OCI-LY1 (cell line): ENCODE results near the gene SCNN1B.

Experiments used
- H2AFZ ChIP-seq: fragments of 200-600 bp; sonication (generic), shearing (Covaris generic); 2 replicates; pipeline ENCODE4 v1.6.0; 2014; ENCODE audit warnings: antibody characterized with exemption, mild to moderate bottlenecking, low read length
- H3F3A ChIP-seq: fragments of 200-600 bp; sonication (generic), shearing (Covaris generic); 2 replicates; pipeline ENCODE4 v1.6.0; 2014; ENCODE audit warnings: mild to moderate bottlenecking, antibody characterized with exemption, low read length, moderate library complexity; ENCODE audit not compliant: insufficient read depth
- H3K27ac ChIP-seq: fragments of 200-600 bp; sonication (generic); 2 replicates; pipeline ENCODE4 v1.5.1; 2014; ENCODE audit warnings: low read length, mixed run types, mild to moderate bottlenecking, low read depth; ENCODE audit not compliant: poor library complexity, severe bottlenecking
- H3K27me3 ChIP-seq: fragments of 200-600 bp; sonication (generic); 2 replicates; pipeline ENCODE4 v1.6.0; 2014; ENCODE audit warnings: antibody characterized with exemption, mild to moderate bottlenecking, low read length, moderate library complexity; ENCODE audit not compliant: insufficient read depth
- H3K36me3 ChIP-seq: fragments of 200-600 bp; sonication (generic); 2 replicates; pipeline ENCODE4 v1.6.1; 2014; ENCODE audit warnings: mild to moderate bottlenecking, antibody characterized with exemption, low read length, moderate library complexity, mixed read lengths; ENCODE audit not compliant: insufficient read depth
- H3K4me1 ChIP-seq: fragments of 200-600 bp; sonication (generic); 2 replicates; pipeline ENCODE4 v1.5.1; 2014; ENCODE audit warnings: mild to moderate bottlenecking, low read length, moderate library complexity; ENCODE audit not compliant: insufficient read depth, severe bottlenecking
- H3K4me2 ChIP-seq: fragments of 200-600 bp; sonication (generic), shearing (Covaris generic); 2 replicates; pipeline ENCODE4 v1.6.1; 2014; ENCODE audit warnings: low read length
- H3K4me3 ChIP-seq: fragments of 200-600 bp; sonication (generic); 2 replicates; pipeline ENCODE4 v1.5.1; 2014; ENCODE audit warnings: low read length, low read depth, mild to moderate bottlenecking, mixed read lengths; ENCODE audit not compliant: poor library complexity, severe bottlenecking
- H3K79me2 ChIP-seq: fragments of 200-600 bp; shearing (Covaris generic); 2 replicates; pipeline ENCODE4 v1.6.1; 2016; ENCODE audit warnings: mixed run types, low read length, mixed read lengths; ENCODE audit not compliant: insufficient read depth
- H3K9ac ChIP-seq: fragments of 200-600 bp; sonication (generic), shearing (Covaris generic); 2 replicates; pipeline ENCODE4 v1.6.1; 2014; ENCODE audit warnings: mild to moderate bottlenecking, low read length, mixed read lengths
- H3K9me2 ChIP-seq: fragments of 200-600 bp; sonication (generic), shearing (Covaris generic); 2 replicates; pipeline ENCODE4 v1.6.1; 2014; ENCODE audit warnings: low read depth, mild to moderate bottlenecking, low read length, mixed read lengths
- H3K9me3 ChIP-seq: fragments of 200-600 bp; shearing (Covaris generic); 2 replicates; pipeline ENCODE4 v1.6.1; 2014; ENCODE audit warnings: low read length, mixed read lengths
- H4K20me1 ChIP-seq: fragments of 200-600 bp; sonication (generic), shearing (Covaris generic); 2 replicates; pipeline ENCODE4 v1.6.0; 2016; ENCODE audit warnings: mild to moderate bottlenecking, low read length; ENCODE audit not compliant: insufficient read depth
- CTCF ChIP-seq: fragments of 200-600 bp; sonication (generic), shearing (Covaris generic); IDR thresholded peaks from 2 replicates; pipeline ENCODE4 v1.5.1; 2017; ENCODE audit warnings: mild to moderate bottlenecking, antibody characterized with exemption, low read length, moderate library complexity, mixed read lengths
- EZH2 ChIP-seq: fragments of 200-600 bp; sonication (generic), shearing (Covaris generic); IDR thresholded peaks from 2 replicates; pipeline ENCODE4 v1.8.0; 2017; ENCODE audit warnings: borderline replicate concordance, mixed run types, mild to moderate bottlenecking, antibody characterized with exemption, low read length, moderate library complexity, mixed read lengths

The SCNN1B gene

DNA sequence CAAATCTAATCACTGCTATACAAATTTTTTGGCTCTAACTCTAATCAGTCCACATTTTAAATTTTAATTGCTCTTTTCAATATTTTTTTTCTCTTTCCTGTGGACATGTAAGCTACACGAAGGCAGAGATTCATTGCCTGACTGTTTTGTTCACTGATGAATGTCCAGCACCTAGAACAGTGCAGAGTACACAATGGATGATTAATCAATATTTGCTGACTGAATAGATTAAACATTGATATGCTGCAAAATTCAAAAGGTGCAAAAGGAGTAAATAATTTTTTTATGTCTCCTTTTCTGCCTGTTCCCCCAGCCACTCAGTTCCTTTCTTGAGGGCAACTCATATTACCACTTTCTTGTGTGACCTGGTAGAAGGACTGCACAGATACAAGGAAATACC is 32.8 kb downstream of the SCNN1B start:
- H3K4me2 ChIP-seq, result peak overlapping the region; percentile 9; the same call in 1 of the 2 replicates
- H3F3A ChIP-seq, result no peaks in the 10 kb centered on the region; the same call in 1 of the 2 replicates
- no peaks in the 10 kb centered on the region for H3K79me2 ChIP-seq

DNA sequence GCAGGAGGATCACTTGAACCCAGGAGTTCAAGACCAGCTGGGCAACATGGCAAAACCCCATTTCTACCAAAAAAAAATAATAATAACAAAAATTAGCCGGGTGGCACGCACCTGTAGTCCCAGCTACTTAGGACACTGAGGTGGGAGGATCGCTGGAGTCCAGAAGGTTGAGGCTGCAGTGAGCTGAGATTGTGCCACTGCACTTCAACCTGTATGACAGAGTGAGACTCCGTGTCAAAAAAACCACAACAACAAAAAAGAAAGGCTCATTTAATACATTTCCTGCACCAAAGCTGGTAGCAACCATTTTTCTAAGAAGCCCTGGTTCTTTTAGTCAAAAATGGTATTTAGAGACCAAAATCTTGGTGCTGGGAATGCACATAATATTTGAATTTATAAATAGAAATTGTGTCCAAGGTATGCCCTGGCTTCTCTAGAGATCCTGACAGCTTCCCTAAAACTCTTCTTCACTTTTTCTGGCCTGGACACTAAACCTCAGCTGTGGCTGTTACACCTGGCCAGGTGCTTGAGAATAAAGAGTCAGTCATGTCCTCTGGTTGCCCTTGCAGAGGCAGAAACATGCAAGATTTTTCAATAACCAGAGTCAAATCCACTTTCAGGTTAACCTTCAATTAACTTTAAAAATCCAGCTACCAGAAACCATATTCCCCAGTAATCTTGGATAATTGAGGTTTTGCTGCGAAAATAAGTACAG is 35.9 kb downstream of the SCNN1B start:
- Histone ChIP-seq H3K36me3 (no peaks in the 10 kb centered on the region; the same call in 1 of the 2 replicates), H3K9me3 (peaks cover 5% of the 10 kb centered on the region), H3K9me2 (no peaks in the 10 kb centered on the region), H4K20me1 (no peaks in the 10 kb centered on the region), H3K4me2 (no peak overlapping the region), H3K4me1 (peaks cover 43% of the 10 kb centered on the region), H3K4me3 (no peak overlapping the region), H3K9ac (no peak overlapping the region), H2AFZ (no peak overlapping the region), H3K27ac (peak overlapping the region; percentile 93), H3K79me2 (no peaks in the 10 kb centered on the region), H3K27me3 (no peaks in the 10 kb centered on the region), H3F3A (no peaks in the 10 kb centered on the region; the same call in 1 of the 2 replicates)
- TF ChIP-seq CTCF (no peak), EZH2 (no peak)

More for the DNA sequence above, 32.8 kb downstream of the SCNN1B start:
- Histone ChIP-seq H3K36me3 (no peaks in the 10 kb centered on the region; the same call in 1 of the 2 replicates), H3K27ac (peak overlapping the region; percentile 93), H4K20me1 (no peaks in the 10 kb centered on the region), H3K4me3 (no peak overlapping the region), H3K9ac (no peak overlapping the region; the same call in 1 of the 2 replicates), H3K27me3 (no peaks in the 10 kb centered on the region), H2AFZ (no peak overlapping the region), H3K9me3 (peaks cover 5% of the 10 kb centered on the region), H3K4me1 (peaks cover 43% of the 10 kb centered on the region), H3K9me2 (no peaks in the 10 kb centered on the region)
- TF ChIP-seq EZH2, result no peak
- no peak for TF ChIP-seq CTCF

- Histone ChIP-seq H3K27ac (no peak overlapping the region), H3K9me3 (peaks cover 5% of the 10 kb centered on the region), H3K4me3 (no peak overlapping the region), H2AFZ (no peak overlapping the region), H3K4me2 (no peak overlapping the region), H3K36me3 (no peaks in the 10 kb centered on the region; the same call in 1 of the 2 replicates), H4K20me1 (no peaks in the 10 kb centered on the region), H3K27me3 (no peaks in the 10 kb centered on the region), H3F3A (no peaks in the 10 kb centered on the region; the same call in 1 of the 2 replicates), H3K9ac (no peak overlapping the region), H3K9me2 (no peaks in the 10 kb centered on the region), H3K79me2 (no peaks in the 10 kb centered on the region), H3K4me1 (peaks cover 32% of the 10 kb centered on the region)
- no peak for TF ChIP-seq EZH2
Observed at GRCh38 chr16:23339787-23340186, 37.7 kb downstream of the SCNN1B start.
